ENCODE measurements around the gene MIA2. TPM values are rescaled to one million over a fixed set of nuclear protein-coding genes. Genes with fewer than 3 reads are reported as not detected.
"Not testable (repeated sequence)": the region's sequence is repeated elsewhere in the genome, so short reads cannot be mapped to it uniquely, and the experiment has no call there.

Gene MIA2
- total RNA-seq, 1 donor from 2014 or later: 27.3 TPM

- no peak for TF ChIP-seq CTCF (IDR thresholded peaks at IDR 0.05)
- no peak for DNase-seq (ENCODE audit: low spot score)
- Mint-ChIP-seq H3K36me3 (ENCODE audit: low read depth) (peaks cover 20% of the 10 kb centered on the region), H3K4me1 (ENCODE audit: low read depth) (peaks cover 6% of the 10 kb centered on the region), H3K4me3 (ENCODE audit: unreplicated experiment) (no peak overlapping the region), H3K9me3 (ENCODE audit: low read depth) (no peaks in the 10 kb centered on the region), H3K27me3 (ENCODE audit: low read depth) (no peaks in the 10 kb centered on the region), H3K27ac (ENCODE audit: unreplicated experiment) (no peak overlapping the region)
Observed at GRCh38 chr14:39322807-39323206, 89.1 kb downstream of the MIA2 start.

- Mint-ChIP-seq H3K27ac (ENCODE audit: unreplicated experiment) (no peak overlapping the region), H3K36me3 (ENCODE audit: low read depth) (peaks cover 31% of the 10 kb centered on the region), H3K4me1 (ENCODE audit: low read depth) (peaks cover 6% of the 10 kb centered on the region), H3K9me3 (ENCODE audit: low read depth) (no peaks in the 10 kb centered on the region), H3K27me3 (ENCODE audit: low read depth) (no peaks in the 10 kb centered on the region), H3K4me3 (ENCODE audit: unreplicated experiment) (no peak overlapping the region)
- DNase-seq (ENCODE audit: low spot score): no peak
- TF ChIP-seq CTCF (IDR thresholded peaks at IDR 0.05): no peak
Observed at GRCh38 chr14:39324097-39324496, 90.4 kb downstream of the MIA2 start.

GRCh38 chr14:39339003-39339402, 105.3 kb downstream of the MIA2 start:
- no peaks in the 10 kb centered on the region for H3K9me3 Mint-ChIP-seq (ENCODE audit: low read depth)
- TF ChIP-seq CTCF (IDR thresholded peaks at IDR 0.05): no peak
- H3K4me1 Mint-ChIP-seq (ENCODE audit: low read depth): no peaks in the 10 kb centered on the region
- DNase-seq (ENCODE audit: low spot score): no peak
- no peaks in the 10 kb centered on the region for H3K27me3 Mint-ChIP-seq (ENCODE audit: low read depth)
- no peak overlapping the region for H3K27ac Mint-ChIP-seq (ENCODE audit: unreplicated experiment)
- peaks cover 14% of the 10 kb centered on the region for H3K36me3 Mint-ChIP-seq (ENCODE audit: low read depth)
- H3K4me3 Mint-ChIP-seq (ENCODE audit: unreplicated experiment): no peak overlapping the region

- not testable (repeated sequence) for H3K4me3 Mint-ChIP-seq (ENCODE audit: unreplicated experiment); DNase-seq (ENCODE audit: low spot score); H3K27me3 Mint-ChIP-seq (ENCODE audit: low read depth); H3K4me1 Mint-ChIP-seq (ENCODE audit: low read depth); H3K9me3 Mint-ChIP-seq (ENCODE audit: low read depth); H3K27ac Mint-ChIP-seq (ENCODE audit: unreplicated experiment)
- H3K36me3 Mint-ChIP-seq (ENCODE audit: low read depth): peaks cover 14% of the 10 kb centered on the region
Observed at GRCh38 chr14:39341126-39341525, 107.4 kb downstream of the MIA2 start.

- no peak for TF ChIP-seq CTCF (IDR thresholded peaks at IDR 0.05)
- Mint-ChIP-seq H3K36me3 (ENCODE audit: low read depth) (peaks cover 14% of the 10 kb centered on the region), H3K9me3 (ENCODE audit: low read depth) (no peaks in the 10 kb centered on the region), H3K27me3 (ENCODE audit: low read depth) (no peaks in the 10 kb centered on the region), H3K4me3 (ENCODE audit: unreplicated experiment) (no peak overlapping the region), H3K4me1 (ENCODE audit: low read depth) (no peaks in the 10 kb centered on the region), H3K27ac (ENCODE audit: unreplicated experiment) (no peak overlapping the region)
- no peak for DNase-seq (ENCODE audit: low spot score)
Observed at GRCh38 chr14:39342768-39343167, 109.1 kb downstream of the MIA2 start.

- Mint-ChIP-seq H3K4me3 (ENCODE audit: unreplicated experiment) (no peak overlapping the region), H3K9me3 (ENCODE audit: low read depth) (no peaks in the 10 kb centered on the region), H3K27ac (ENCODE audit: unreplicated experiment) (no peak overlapping the region), H3K4me1 (ENCODE audit: low read depth) (no peaks in the 10 kb centered on the region), H3K36me3 (ENCODE audit: low read depth) (peaks cover 11% of the 10 kb centered on the region), H3K27me3 (ENCODE audit: low read depth) (no peaks in the 10 kb centered on the region)
- DNase-seq (ENCODE audit: low spot score): no peak
- TF ChIP-seq CTCF (IDR thresholded peaks at IDR 0.05): no peak
Observed at GRCh38 chr14:39343614-39344013, 109.9 kb downstream of the MIA2 start.
